K562 (cell line): ENCODE measurements around the gene ABT1. TPM values are rescaled to one million over a fixed set of nuclear protein-coding genes. Genes with fewer than 3 reads are reported as not detected.

Source experiments
- BHLHE40 ChIP-seq: IDR thresholded peaks from 2 replicates; pipeline ENCODE4 v1.6.1; 2011; ENCODE audit warnings: low read length, improper control_type of control experiment
- CBX2 ChIP-seq: fragments of 200-600 bp; sonication (generic); IDR thresholded peaks from one replicate; pipeline ENCODE4 v1.6.1; 2012; ENCODE audit warnings: mild to moderate bottlenecking, low read length, inconsistent platforms; ENCODE audit not compliant: insufficient read depth, poor library complexity, severe bottlenecking
- CREB1 ChIP-seq, 2 experiments: sonication (generic) in 1 of 2; formaldehyde crosslinking in 1 of 2; IDR thresholded peaks; 2 replicates each; pipeline versions ENCODE4 v1.6.1 to v1.8.0; 2012 to 2022; ENCODE audit warnings: inconsistent platforms in 1 of 2, mild to moderate bottlenecking in 1 of 2, missing genetic modification reagents in 1 of 2, moderate library complexity in 1 of 2
- CTCF ChIP-seq, 3 experiments: IDR thresholded peaks in 2 of 3; conservative IDR thresholded peaks in 1 of 3; 2 replicates each; pipeline ENCODE4 v1.5.1; 2011 to 2012; ENCODE audit warnings: low read length in 3 of 3, mild to moderate bottlenecking in 3 of 3, control low read depth in 2 of 3, improper control_type of control experiment in 1 of 3, inconsistent platforms in 1 of 3, low read depth in 1 of 3, mixed read lengths in 1 of 3, moderate library complexity in 1 of 3; ENCODE audit not compliant: insufficient read depth in 2 of 3
- E2F8 ChIP-seq: fragments of 450-650 bp; IDR thresholded peaks from 2 replicates; pipeline ENCODE4 v1.7.1; 2018; ENCODE audit warnings: mild to moderate bottlenecking, low read depth; ENCODE audit not compliant: partially characterized antibody
- ESRRA ChIP-seq: fragments of 450-650 bp; IDR thresholded peaks from 2 replicates; pipeline ENCODE4 v1.6.1; 2014; ENCODE audit warnings: low read depth, mild to moderate bottlenecking, moderate library complexity, borderline replicate concordance
- GATA2 ChIP-seq: sonication (generic); formaldehyde crosslinking; IDR thresholded peaks from 2 replicates; pipeline ENCODE4 v1.4.0; 2020; ENCODE audit warnings: mild to moderate bottlenecking, missing genetic modification reagents
- HDAC1 ChIP-seq, 2 experiments: fragments of 450-650 bp; IDR thresholded peaks; 2 replicates each; pipeline ENCODE4 v1.6.1; 2016 to 2017; ENCODE audit warnings: inconsistent platforms in 1 of 2, mild to moderate bottlenecking in 1 of 2, moderate library complexity in 1 of 2
- KHSRP ChIP-seq: fragments of 450-650 bp; IDR thresholded peaks from 2 replicates; pipeline ENCODE4 v1.6.1; 2017
- PBX2 ChIP-seq, 2 experiments: IDR thresholded peaks in 1 of 2; conservative IDR thresholded peaks in 1 of 2; 2 replicates each; pipeline ENCODE4 v1.6.1; 2016; ENCODE audit warnings: low read depth in 2 of 2, mild to moderate bottlenecking in 1 of 2, missing compliant biosample characterization in 1 of 2, missing genetic modification characterization in 1 of 2, moderate library complexity in 1 of 2
- POLR2H ChIP-seq: IDR thresholded peaks from 2 replicates; pipeline ENCODE4 v1.6.1; 2016; ENCODE audit warnings: missing genetic modification characterization, low read depth, mild to moderate bottlenecking, control low read depth, missing compliant biosample characterization, moderate library complexity
- TAF9B ChIP-seq: fragments of 450-650 bp; IDR thresholded peaks from 2 replicates; pipeline ENCODE4 v1.6.1; 2018; ENCODE audit warnings: mild to moderate bottlenecking; ENCODE audit not compliant: partially characterized antibody
- ZHX1 ChIP-seq: fragments of 150-350 bp; conservative IDR thresholded peaks from 2 replicates; pipeline ENCODE4 v1.6.1; 2014; ENCODE audit warnings: low read length
- ZNF263 ChIP-seq: sonication (generic); formaldehyde crosslinking; IDR thresholded peaks from 2 replicates; pipeline ENCODE4 v1.8.0; 2022; ENCODE audit warnings: mild to moderate bottlenecking, missing genetic modification reagents, borderline replicate concordance
- ZNF3 ChIP-seq: fragments of 250-450 bp; sonication (Bioruptor Pico); IDR thresholded peaks from 2 replicates; pipeline ENCODE4 v1.5.0; 2021; ENCODE audit warnings: mild to moderate bottlenecking, moderate library complexity
- ZNF431 ChIP-seq: sonication (generic); formaldehyde crosslinking; IDR thresholded peaks from 2 replicates; pipeline ENCODE4 v1.8.0; 2022; ENCODE audit warnings: mild to moderate bottlenecking, missing genetic modification reagents
- polyA plus RNA-seq, 8 experiments: library from polyadenylated mRNA; depleted of rRNA in 4 of 8; stranded (reverse) in 5 of 8; unstranded in 3 of 8; fragments of >200 nt; fragmentation: Nextera tagmentation in 2 of 8; fragmentation: Illumina TruSeq in 1 of 8; extraction: Ambion mirVana in 2 of 8; extraction: Trizol in 1 of 8; gene quantifications; 2 replicates each; pipeline versions ENCODE4 v1.2.1 to v1.2.3, GENCODE V29; 2011 to 2014; ENCODE audit warnings: inconsistent platforms in 1 of 8, missing spikeins in 1 of 8
- total RNA-seq, 7 experiments: library from RNA; depleted of rRNA in 6 of 7; stranded (reverse); fragments of >200 nt in 6 of 7; fragmentation: Illumina TruSeq in 2 of 7; extraction: Trizol in 2 of 7; gene quantifications; 2 replicates each; pipeline versions ENCODE4 v1.2.1 to v1.2.3, GENCODE V29; 2011 to 2021; ENCODE audit warnings: low replicate concordance in 1 of 7

ABT1 gene
- total and polyA plus RNA-seq, 9 of the 15 experiments (the other 6 are each of a cell fraction or from before 2014, with no cell fraction given): 8.8 to 52.7 (median 40.7) TPM

- TF ChIP-seq POLR2H: peak; percentile 100
- TF ChIP-seq KHSRP: no peak
- no peak for TF ChIP-seq E2F8
- no peak for TF ChIP-seq GATA2 (CRISPR knock-in tag)
- no peak for TF ChIP-seq PBX2 (CRISPR knock-in tag; IDR thresholded peaks at IDR 0.05; ENCODE audit: low read depth)
- TF ChIP-seq PBX2 (tag; conservative IDR thresholded peaks at IDR 0.05; ENCODE audit: low read depth): no peak
- peak; percentile 68 for TF ChIP-seq ZHX1
- TF ChIP-seq ZNF431 (CRISPR knock-in tag): no peak
- TF ChIP-seq ZNF3 (CRISPR knock-in tag): no peak
- no peak for TF ChIP-seq CTCF (IDR thresholded peaks at IDR 0.05 in 2 of 3, conservative IDR thresholded peaks at IDR 0.05 in 1 of 3; ENCODE audit: insufficient read depth in 2 of 3, low read depth in 1 of 3, low read length in 3 of 3)
- TF ChIP-seq HDAC1 (IDR thresholded peaks at IDR 0.05): peak; percentile 71 to 93; a peak in 3 of 4 replicates
- TF ChIP-seq ESRRA: peak; percentile 27; the same call in 1 of the 2 replicates
- no peak; the same call in 1 of the 2 replicates for TF ChIP-seq CREB1 (IDR thresholded peaks at IDR 0.05)
- peak; percentile 23; the same call in 1 of the 2 replicates for TF ChIP-seq CREB1 (CRISPR knock-in tag; IDR thresholded peaks at IDR 0.05)
- no peak for TF ChIP-seq CBX2
- TF ChIP-seq BHLHE40: no peak
- TF ChIP-seq TAF9B: no peak
- TF ChIP-seq ZNF263: no peak
Measured at GRCh38 chr6:26576929-26577719, 19.6 kb upstream of the ABT1 start (continued).
